HTERT RPE-1 (cell line): ENCODE data around the gene CHRD.

Experiments used
- in situ Hi-C: fragments of 300-500 bp; cut with MboI; formaldehyde crosslinking; loops from 4 replicates; pipeline ENCODE4 v1.14.3; 2020; ENCODE audit warnings: low sequenced_read_pairs

The CHRD gene

DNA sequence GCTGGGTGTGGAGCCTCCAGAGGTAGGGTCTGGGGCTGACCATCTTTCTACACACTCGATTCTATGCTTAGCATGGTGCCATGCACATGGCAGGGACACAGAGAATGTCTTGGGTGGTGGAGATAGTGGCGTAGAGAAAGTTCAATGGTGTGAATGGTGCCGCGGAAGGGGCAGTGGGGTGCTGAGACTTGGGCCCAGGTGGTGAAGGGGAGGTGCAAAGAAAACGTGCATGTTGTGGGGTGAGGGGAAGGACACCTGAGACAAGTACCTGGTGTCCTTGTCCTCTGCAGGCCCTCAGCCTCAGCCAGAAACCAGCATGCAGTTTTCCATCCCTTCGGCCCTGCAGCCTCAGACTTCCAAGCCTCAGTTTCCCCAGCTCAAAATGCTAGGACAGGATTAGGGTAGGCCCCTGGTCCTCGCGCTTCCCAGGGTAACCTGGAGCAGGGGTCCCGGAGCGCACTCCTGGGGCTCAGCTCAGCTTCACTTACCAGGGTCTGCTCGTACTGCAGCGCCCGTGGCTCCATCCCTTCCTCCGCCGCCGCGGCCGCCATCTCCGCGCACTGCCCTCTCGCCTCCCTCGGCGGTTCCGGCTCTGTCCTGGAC, 18.8 kb upstream of the CHRD start:
- in situ Hi-C loops = no loop called here

- in situ Hi-C loops = no loop called here
These were observed 18.3 kb upstream of the CHRD start, which contains the start of the genes CLCN2 and POLR2H for GRCh38 chr3:184361532-184361931. Gene CLCN2, minus strand, starts transcription at chr3:184361605. Its CDS starts 126 bp downstream, at chr3:184361479. Gene POLR2H, plus strand, starts transcription at chr3:184361710. Its CDS starts 1,783 bp downstream, at chr3:184363493.

DNA sequence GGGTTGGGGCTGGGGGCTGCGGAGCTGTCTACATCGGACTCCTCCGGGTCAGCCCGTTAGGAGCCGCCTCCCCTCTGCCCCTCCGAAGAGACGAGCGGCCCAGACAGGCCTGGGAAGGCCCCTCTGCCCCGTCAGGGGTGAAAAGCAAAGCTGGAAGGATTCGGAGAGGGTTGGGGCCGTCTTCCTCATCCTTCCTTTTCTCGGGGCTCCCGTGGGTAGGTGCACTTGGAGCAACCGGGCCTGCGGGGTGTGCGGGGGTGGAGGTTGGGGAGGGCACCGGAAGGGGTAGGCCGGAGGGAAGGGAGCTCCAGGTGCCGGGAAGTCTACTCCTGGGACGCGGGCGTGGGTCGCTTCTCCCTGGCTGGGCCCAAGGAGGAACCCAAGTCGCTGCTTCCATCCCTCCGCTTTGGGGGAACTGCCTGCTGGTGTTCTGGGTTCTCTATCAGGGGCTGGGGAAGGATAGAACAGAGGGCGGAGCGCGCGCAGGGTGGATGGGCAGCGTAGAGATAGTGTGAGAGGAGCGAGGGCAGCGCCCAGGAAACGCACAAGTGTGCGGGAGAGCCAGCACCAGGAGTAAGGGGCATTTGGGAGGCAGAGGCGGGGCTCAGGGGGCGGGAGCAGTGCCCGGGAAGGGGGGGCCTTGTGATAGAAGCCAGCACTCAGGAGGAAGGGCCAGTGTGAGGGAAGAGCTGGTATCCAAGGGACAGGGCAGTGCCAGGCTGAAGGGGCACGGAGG, 17.8 kb upstream of the CHRD start:
- in situ Hi-C loops = no loop called here

DNA sequence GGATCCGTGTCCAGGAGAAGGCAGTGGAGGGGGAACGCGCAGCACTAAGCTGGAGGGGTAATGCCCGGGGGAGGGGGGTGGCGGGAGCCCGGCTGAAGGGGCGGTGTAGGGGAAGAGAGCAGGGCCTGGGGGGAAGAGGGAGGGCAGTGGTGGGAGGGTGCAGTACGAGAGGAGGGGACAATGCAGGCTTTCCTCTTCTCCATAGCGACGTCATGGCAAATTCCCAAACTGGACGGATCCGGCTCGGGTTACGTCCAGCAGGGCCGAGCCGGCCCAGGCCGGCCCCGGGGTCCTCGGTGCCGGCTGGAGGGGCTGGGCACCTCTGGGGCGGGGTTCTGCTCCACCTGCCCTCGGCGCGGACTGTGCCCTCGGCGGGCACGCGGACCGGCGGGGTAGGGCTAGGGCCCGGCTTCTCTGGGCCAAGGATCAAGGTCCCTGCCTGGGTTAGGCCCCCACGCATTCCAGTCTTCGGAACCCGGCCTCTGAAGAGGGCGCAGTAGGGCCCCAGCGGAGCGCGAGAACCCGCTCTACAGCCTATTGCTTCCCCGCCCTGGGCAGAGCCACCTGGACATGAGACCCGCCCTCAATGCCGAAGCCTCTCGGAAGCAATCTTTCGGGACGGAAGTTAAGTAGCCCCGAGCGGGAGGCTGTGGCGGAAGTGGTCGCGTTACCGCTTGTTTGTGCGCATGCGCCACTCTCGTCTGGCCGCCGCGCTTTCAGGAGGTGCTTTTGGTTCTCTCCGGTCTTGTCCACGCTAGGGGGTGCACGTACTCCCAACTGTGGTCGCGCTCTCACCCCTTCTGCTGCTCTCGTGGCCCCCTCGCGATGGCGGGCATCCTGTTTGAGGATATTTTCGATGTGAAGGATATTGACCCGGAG, 16.9 kb upstream of the CHRD start:
- in situ Hi-C loops = no loop called here

DNA sequence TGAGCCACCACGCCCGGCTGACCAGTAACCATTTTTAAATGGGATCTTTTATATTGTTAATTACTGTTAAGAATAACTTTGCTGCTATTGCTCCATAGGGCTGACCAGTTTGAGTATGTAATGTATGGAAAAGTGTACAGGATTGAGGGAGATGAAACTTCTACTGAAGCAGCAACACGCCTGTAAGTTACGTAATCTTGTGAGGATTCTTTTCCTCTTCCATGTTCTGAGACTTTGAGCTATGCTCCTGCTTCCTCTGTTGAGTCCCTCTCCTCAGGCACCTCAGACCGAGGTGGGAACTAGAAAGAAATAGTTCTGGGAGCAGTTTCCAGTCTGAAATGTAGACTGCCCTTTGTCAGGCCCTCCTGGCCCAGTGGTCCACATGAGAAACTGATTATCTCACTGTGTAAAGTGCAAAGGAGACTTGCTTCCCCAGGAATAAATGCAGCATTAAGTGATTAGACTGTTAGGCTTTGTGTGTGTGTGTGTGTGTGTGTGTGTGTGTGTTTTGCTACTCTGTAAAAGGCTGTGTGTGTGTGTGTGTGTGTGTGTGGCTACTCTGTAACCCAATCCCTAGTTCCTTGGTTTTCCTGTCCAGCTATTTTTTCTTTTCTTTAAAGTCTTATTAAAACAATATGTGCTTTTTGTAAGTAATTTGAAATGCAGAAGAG, 13.1 kb upstream of the CHRD start:
- in situ Hi-C loops = no loop called here

- in situ Hi-C loops = no loop called here
These were observed 11.7 kb upstream of the CHRD start for GRCh38 chr3:184368116-184368515.

DNA sequence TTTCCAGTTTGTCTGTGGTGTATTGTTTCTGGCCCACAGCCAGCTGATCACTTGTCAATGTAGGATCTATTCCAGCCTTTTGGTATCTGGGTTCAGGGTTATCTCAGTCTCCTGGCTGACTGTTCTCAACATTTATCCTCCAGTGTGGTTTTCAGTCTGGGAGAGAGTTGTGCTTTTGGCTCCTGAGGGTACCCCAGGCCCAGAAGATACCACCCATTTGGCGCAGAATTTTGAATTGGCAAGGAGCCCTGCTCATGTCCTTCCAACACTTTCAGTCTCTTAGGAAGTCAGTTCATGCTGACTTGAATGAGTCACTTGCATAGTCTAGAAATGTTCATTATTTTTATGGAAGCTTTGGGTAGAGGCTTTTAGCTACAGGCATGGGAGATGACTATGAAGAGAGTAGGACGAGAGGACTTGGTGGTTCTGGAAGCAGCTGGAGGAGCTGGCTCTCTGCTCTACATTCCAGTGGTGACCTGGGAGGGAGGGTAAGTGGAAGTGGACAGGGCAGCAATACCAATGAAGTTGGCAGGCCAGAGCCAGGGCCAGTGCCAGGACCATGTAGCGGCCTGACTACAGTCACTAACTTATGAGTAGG, 11.2 kb upstream of the CHRD start:
- in situ Hi-C loops = no loop called here

DNA sequence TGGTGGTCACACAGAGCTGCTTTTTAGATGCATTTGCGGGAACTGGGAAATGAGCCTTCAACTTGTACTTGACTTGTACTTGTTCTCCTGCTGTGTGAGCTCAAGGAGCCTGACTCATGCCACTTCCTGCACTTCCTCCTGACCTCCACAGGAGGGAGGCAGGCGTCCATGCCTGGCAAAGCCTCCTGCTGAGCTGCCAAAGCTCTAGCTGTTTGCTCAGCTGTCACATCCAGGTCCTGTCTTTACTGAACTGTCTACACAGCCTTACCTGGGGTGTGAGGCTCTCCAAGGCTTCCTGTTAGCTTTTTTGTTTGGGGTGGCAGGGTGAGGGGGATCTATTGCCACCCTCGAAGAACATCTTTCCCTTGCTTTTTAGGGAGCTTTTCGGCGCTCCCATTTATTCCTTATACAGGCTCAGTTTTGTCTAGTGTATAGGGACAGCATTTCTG, 8.3 kb upstream of the CHRD start:
- in situ Hi-C loops = no loop called here

GRCh38 chr3:184372296-184372821, 7.5 kb upstream of the CHRD start:
- in situ Hi-C loops = no loop called here

GRCh38 chr3:184372911-184373310, 6.9 kb upstream of the CHRD start:
- in situ Hi-C loops = no loop called here

DNA sequence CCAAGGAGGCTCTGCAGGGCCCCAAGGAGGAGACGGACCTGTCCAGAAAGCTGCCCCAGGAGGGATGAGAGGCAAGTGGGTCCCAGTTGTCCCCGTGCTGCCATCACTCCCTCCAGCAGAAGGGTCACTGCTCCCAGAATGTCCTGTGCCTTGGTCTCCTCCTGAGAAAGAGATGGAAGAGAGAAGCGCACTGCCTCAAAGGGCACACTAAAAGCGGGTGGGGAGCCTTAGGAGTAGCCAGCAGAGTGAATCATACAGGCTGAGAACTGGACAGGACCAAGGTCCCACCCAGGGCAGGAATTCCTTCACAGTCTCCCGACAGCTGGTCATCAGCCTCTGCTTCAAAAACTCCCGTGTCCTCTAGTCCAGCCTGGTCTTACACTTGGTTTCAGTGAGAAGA, 6.4 kb upstream of the CHRD start:
- in situ Hi-C loops = no loop called here

DNA sequence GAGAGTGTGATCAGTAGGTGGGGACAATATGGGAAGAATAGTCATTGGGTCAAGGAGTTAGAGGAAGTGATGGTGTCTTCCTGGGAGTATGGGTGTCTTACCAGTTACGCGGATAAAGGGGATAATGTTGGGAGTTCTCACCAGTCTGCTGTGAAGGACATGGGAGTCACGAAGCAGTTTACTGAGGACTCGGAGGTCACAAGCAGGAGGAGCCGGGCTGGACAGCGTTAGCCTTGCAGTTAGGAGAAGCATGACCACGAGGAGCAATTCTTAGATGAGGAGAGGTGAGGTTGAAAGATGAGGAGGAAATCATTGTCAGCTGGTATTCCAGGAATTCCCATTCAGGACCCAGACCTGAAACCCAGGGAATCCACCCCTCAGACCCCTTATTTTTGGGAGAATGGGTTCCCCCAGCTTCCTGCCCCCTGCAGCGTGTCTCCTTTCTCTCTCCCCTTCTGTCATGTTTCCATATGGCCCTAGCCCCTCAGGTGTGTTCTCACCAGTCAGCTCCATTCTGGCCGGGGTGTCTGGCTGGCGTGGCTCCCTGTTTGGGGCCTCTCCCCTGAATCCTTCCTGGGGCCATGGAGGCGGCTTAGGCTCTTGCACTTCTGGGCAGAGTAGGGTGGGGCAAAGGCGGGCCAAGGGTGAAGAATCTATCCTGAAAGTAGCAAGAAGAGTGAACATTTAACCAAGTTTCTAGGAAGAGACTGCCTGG, 4.0 kb upstream of the CHRD start:
- in situ Hi-C loops = no loop called here

DNA sequence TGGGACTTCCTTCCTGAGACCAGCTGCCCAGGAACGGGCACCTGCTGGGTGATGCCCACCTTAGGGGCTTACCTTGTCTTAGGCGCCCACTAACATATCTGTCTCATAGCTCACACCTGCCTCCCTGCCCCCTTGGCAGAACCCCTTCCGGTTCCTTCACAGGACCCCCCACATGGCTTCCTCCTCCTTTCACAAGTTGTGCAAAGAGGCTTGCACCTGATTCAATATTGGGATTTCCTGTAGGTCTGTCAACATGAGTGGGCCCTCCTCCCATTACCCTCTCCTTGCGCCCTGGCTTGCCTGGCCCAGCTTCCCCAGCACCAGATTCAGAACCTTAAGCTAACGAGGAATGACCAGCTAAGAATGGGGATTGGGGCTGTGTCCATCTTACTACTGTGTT, 2.5 kb upstream of the CHRD start:
- in situ Hi-C loops = no loop called here

- in situ Hi-C loops = no loop called here
These were observed 1.9 kb upstream of the CHRD start, which contains the start of gene THPO for GRCh38 chr3:184377882-184378445. Gene THPO, minus strand, starts transcription at chr3:184378207. Its CDS starts 1,948 bp downstream, at chr3:184376259.

- in situ Hi-C loops = no loop called here
These were observed 1.1 kb upstream of the CHRD start for GRCh38 chr3:184378651-184379357.

GRCh38 chr3:184380185-184380626, 352 bp downstream of the CHRD start:
- in situ Hi-C loops = no loop called here

DNA sequence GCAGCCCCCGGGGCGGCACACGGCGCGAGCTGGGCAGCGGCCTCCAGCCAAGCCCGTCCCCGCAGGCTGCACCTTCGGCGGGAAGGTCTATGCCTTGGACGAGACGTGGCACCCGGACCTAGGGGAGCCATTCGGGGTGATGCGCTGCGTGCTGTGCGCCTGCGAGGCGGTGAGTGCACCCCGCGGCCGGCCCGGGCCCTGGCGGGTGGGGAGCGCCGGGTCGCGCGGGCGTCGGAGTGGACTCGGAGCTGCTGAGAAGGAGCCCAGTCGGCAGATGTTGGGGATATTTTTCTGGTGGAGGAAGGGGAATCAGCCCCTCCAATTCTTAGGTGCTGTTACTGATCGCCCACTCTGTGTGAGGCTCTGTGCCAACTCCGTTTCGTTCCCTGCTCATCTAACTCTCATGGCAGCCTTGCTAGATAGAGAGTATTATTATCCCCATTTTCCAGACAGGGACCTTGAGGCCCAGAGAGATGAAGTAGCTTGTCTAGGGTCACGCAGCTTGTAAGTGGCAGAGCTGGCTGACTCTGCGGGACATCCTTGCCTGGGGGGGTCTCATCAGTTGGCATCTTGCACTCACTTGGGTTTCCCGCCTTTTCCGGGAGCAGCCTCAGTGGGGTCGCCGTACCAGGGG, 890 bp downstream of the CHRD start:
- in situ Hi-C loops = no loop called here
